ENCODE data around the gene PARP1. TPM values are rescaled to one million over a fixed set of nuclear protein-coding genes. Genes with fewer than 3 reads are reported as not detected.

Gene PARP1
- total RNA-seq, 1 experiment from 2014 or later = 376 TPM

DNA sequence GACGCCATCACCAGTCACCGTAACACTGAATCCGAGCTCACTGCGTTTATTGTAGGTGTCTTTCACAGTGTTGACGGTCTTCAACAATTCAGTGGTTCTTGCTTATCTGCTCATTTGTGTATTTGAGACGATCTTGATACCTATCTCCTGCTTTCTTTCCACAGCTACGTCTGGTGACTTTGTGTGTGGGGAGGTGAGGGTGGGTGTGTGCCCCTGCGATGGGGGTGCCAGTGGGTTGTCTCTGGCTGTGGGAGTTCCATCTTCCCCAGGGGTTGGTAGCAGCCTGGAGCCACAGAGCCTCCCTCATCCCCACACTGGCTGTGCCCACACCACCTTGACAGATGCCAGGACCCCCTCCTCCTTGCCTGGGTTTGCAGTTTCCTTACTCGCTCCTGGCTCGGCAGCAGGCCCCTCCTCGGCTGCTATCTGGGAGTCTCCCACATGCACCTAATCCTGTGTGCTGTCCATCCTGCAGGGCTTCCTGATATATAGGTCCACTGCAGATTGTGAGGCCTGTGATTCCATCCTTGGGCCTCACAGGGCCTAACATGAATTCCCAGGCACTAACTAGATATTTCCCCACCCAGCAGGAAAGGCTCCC, 6.3 kb upstream of the PARP1 start:
- Mint-ChIP-seq H3K4me1 (peaks cover 12% of the 10 kb centered on the region), H3K27ac (no peak overlapping the region)

GRCh38 chr1:226411619-226412018, 3.7 kb upstream of the PARP1 start:
- Mint-ChIP-seq H3K4me3 (no peak overlapping the region), H3K27ac (no peak overlapping the region), H3K27me3 (ENCODE audit: low read depth) (no peaks in the 10 kb centered on the region; the same call in 1 of the 2 replicates), H3K4me1 (peaks cover 6% of the 10 kb centered on the region), H3K9me3 (no peaks in the 10 kb centered on the region; the same call in 1 of the 2 replicates), H3K36me3 (no peaks in the 10 kb centered on the region)
- DNase-seq (ENCODE audit: low spot score) (no peak), ATAC-seq (no peak)
- ChIA-PET CTCF (no interaction called here), POLR2A (interaction anchor here (0.7 kb wide), 1 partner anchor 100 kb away, joined by 3 read pairs; no protein-coding TSS in a partner anchor)
- TF ChIP-seq ZNF396 (CRISPR knock-in tag; IDR thresholded peaks at IDR 0.05; ENCODE audit: borderline replicate concordance) (no peak), RELA (CRISPR knock-in tag; IDR thresholded peaks at IDR 0.05; ENCODE audit: borderline replicate concordance) (no peak), SMAD3 (CRISPR knock-in tag; IDR thresholded peaks at IDR 0.05; ENCODE audit: borderline replicate concordance) (no peak), MLX (CRISPR knock-in tag; IDR thresholded peaks at IDR 0.05) (no peak), E2F4 (CRISPR knock-in tag; IDR thresholded peaks at IDR 0.05; ENCODE audit: borderline replicate concordance, low read depth) (no peak)

More for the DNA sequence above, 6.3 kb upstream of the PARP1 start:
- no peak for DNase-seq (ENCODE audit: low spot score)
- POLR2A ChIA-PET = no interaction called here
- CTCF ChIA-PET = no interaction called here
- no peaks in the 10 kb centered on the region for H3K36me3 Mint-ChIP-seq
- TF ChIP-seq CDX4 (CRISPR knock-in tag; IDR thresholded peaks at IDR 0.05; ENCODE audit: borderline replicate concordance) = no peak
- TF ChIP-seq, protein P1, sequence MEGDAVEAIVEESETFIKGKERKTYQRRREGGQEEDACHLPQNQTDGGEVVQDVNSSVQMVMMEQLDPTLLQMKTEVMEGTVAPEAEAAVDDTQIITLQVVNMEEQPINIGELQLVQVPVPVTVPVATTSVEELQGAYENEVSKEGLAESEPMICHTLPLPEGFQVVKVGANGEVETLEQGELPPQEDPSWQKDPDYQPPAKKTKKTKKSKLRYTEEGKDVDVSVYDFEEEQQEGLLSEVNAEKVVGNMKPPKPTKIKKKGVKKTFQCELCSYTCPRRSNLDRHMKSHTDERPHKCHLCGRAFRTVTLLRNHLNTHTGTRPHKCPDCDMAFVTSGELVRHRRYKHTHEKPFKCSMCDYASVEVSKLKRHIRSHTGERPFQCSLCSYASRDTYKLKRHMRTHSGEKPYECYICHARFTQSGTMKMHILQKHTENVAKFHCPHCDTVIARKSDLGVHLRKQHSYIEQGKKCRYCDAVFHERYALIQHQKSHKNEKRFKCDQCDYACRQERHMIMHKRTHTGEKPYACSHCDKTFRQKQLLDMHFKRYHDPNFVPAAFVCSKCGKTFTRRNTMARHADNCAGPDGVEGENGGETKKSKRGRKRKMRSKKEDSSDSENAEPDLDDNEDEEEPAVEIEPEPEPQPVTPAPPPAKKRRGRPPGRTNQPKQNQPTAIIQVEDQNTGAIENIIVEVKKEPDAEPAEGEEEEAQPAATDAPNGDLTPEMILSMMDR (IDR thresholded peaks at IDR 0.05) = no peak
- no peak for TF ChIP-seq TEAD1 (CRISPR knock-in tag; IDR thresholded peaks at IDR 0.05)
- TF ChIP-seq ZNF317 (CRISPR knock-in tag; IDR thresholded peaks at IDR 0.05; ENCODE audit: borderline replicate concordance, low read depth) = no peak
- TF ChIP-seq, protein P2, sequence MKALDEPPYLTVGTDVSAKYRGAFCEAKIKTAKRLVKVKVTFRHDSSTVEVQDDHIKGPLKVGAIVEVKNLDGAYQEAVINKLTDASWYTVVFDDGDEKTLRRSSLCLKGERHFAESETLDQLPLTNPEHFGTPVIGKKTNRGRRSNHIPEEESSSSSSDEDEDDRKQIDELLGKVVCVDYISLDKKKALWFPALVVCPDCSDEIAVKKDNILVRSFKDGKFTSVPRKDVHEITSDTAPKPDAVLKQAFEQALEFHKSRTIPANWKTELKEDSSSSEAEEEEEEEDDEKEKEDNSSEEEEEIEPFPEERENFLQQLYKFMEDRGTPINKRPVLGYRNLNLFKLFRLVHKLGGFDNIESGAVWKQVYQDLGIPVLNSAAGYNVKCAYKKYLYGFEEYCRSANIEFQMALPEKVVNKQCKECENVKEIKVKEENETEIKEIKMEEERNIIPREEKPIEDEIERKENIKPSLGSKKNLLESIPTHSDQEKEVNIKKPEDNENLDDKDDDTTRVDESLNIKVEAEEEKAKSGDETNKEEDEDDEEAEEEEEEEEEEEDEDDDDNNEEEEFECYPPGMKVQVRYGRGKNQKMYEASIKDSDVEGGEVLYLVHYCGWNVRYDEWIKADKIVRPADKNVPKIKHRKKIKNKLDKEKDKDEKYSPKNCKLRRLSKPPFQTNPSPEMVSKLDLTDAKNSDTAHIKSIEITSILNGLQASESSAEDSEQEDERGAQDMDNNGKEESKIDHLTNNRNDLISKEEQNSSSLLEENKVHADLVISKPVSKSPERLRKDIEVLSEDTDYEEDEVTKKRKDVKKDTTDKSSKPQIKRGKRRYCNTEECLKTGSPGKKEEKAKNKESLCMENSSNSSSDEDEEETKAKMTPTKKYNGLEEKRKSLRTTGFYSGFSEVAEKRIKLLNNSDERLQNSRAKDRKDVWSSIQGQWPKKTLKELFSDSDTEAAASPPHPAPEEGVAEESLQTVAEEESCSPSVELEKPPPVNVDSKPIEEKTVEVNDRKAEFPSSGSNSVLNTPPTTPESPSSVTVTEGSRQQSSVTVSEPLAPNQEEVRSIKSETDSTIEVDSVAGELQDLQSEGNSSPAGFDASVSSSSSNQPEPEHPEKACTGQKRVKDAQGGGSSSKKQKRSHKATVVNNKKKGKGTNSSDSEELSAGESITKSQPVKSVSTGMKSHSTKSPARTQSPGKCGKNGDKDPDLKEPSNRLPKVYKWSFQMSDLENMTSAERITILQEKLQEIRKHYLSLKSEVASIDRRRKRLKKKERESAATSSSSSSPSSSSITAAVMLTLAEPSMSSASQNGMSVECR (CRISPR knock-in tag; IDR thresholded peaks at IDR 0.05; ENCODE audit: borderline replicate concordance) = no peak
- TF ChIP-seq ZNF219 (CRISPR knock-in tag; IDR thresholded peaks at IDR 0.05; ENCODE audit: borderline replicate concordance) = no peak
- no peak for TF ChIP-seq ATF1 (CRISPR knock-in tag; IDR thresholded peaks at IDR 0.05)
- no peak for TF ChIP-seq CREM (CRISPR knock-in tag; IDR thresholded peaks at IDR 0.05)
- no peak for TF ChIP-seq ATF3 (CRISPR knock-in tag; conservative IDR thresholded peaks at IDR 0.05)
- no peak for TF ChIP-seq RELA (CRISPR knock-in tag; IDR thresholded peaks at IDR 0.05; ENCODE audit: borderline replicate concordance)
- no peak for TF ChIP-seq CREB1 (CRISPR knock-in tag; IDR thresholded peaks at IDR 0.05)
- TF ChIP-seq, protein P3, sequence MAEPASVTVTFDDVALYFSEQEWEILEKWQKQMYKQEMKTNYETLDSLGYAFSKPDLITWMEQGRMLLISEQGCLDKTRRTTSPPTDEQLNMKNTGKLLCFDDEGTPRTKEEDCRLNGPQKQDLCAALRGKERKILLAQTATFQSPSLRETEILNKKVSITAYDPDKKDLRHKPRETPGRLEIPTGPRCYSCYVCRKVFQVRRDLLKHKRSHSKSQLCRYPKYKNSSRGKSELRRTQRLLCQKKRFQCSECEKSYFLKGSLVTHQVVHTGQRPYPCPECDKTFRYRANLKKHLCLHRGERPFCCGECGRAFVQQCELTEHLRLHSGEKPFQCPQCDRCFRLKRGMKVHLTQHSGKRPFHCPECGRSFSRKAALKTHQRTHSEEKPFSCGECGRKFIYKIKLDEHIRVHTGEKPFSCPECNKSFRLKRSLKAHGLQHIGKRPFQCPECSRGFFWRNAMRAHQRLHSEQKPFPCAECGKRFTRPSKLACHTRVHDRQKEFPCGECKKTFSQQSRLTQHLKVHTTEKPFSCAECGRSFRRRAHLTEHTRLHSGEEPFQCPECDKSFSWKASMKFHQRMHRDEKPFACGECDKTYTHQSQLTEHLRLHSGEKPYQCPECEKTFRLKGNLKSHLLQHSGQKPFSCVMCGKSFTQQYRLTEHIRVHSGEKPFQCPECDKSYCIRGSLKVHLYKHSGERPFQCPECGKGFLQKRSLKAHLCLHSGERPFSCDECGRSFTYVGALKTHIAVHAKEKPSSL (CRISPR knock-in tag; conservative IDR thresholded peaks at IDR 0.05) = no peak
- TF ChIP-seq ZNF121 (CRISPR knock-in tag; IDR thresholded peaks at IDR 0.05) = no peak
- ATAC-seq = no peak
- H3K9me3 Mint-ChIP-seq = no peaks in the 10 kb centered on the region; the same call in 1 of the 2 replicates
- H3K4me3 Mint-ChIP-seq = no peak overlapping the region
- H3K27me3 Mint-ChIP-seq (ENCODE audit: low read depth) = no peaks in the 10 kb centered on the region; the same call in 1 of the 2 replicates

All from WTC11 (cell line).